ENCODE data around the gene GALT.
"Not testable (repeated sequence)": the region's sequence is repeated elsewhere in the genome, so short reads cannot be mapped to it uniquely, and the experiment has no call there.

Gene GALT

DNA sequence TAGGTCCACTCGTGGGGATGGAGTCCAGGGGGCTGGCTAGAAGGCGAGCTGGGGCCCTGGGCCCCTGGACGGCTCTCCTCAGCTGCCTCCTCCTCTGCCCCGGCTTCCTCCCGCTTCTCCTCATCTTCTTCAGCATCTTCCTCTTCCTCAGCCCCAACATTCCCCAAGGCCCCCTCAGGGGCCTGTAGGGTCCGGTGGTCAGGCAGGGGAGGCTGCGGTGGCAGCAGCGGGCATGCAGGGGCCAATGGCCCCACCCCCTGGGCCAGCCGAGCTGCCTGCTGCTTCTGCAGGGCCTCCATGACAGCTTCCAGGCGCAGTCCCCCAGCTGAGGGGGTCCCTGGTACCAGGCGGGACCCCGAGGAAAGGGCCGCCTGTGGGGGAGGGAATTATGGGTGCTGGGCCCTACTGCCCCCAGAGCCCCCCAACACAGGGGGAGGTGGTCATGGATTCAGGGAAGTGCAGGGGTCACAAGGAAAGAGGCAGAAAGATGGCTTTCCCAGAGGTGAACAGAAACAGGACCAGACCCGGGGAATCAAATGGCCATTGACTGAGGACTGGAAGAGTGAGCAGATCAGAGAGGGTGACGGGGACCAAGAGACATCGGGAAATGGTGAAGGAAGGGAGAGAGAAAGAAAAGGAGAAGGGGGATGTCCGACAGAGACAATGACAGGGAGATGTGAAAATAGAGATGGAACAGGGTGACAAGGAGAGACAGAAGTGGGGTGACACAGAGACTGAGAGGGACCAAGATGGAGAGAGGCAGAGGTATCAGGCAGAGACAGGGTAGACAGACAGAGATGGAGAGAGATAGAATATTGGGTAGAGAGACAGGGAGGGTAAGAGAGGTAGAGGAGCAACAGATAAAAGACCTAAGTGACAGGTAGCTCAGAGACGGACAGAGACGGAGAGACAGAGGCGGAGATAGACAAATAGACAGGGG is 18.5 kb upstream of the GALT start:
- no peak for DNase-seq

DNA sequence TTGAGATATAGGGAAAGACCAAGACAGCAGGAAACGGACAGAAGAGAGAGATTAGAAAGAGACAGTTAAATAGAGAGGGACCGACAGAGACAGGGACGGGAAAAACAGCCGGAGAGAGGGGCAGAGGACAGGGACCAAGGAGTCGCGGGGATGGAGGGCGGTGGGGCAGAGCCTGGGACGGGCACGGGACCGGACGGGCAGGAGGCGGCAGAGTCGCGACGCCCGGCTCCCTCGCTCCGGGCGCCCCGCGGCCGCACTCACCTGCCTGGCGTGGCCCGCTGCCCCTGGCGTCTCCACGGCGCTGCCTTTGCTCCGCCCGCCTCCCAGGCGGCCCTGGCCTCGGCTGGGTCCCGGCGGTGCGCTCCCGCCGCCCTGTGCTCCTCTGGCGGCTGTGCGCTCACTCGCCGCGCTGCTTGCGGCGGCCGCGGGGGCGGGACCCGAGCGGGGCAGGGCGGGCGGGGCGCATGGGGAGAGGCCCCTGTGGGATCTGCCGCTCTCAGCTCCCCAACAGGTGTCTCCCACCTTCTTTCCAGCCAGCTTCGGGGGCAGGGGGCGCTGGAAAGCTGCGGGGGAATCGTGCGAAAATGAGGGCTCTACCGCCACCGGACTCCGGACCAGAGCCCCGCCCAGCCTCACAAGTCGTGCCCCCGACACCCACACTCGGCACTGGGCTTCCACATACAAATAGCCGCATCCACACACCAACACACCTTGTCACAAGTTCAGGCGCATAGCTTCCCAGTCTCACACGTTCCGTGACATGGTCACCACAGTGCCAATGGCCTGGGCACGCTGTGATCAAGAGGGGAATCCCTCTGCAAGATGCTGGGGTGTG is 17.6 kb upstream of the GALT start, which contains the start of gene ARID3C:
ARID3C (minus strand) TSS at position 411 of the 835 bp plus-strand sequence. CDS start 1,052 bp downstream, outside the sequence.
- DNase-seq, result peak; percentile 42 to 51

DNA sequence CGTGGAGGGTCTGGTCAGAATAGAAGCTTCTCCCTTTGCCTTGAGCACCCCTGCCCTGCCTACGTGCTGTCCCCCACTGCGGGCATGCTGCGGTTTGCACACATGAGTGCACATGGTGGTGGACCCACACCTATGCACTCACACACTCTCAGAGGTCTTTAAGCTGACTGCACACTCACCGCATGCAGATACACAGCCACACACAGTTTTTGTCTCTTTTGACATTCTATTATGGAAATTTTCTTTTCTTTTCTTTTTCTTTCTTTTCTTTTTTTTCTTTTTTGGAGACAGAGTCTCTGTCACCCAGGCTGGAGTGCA is 17.0 kb upstream of the GALT start:
- no peak for DNase-seq

DNA sequence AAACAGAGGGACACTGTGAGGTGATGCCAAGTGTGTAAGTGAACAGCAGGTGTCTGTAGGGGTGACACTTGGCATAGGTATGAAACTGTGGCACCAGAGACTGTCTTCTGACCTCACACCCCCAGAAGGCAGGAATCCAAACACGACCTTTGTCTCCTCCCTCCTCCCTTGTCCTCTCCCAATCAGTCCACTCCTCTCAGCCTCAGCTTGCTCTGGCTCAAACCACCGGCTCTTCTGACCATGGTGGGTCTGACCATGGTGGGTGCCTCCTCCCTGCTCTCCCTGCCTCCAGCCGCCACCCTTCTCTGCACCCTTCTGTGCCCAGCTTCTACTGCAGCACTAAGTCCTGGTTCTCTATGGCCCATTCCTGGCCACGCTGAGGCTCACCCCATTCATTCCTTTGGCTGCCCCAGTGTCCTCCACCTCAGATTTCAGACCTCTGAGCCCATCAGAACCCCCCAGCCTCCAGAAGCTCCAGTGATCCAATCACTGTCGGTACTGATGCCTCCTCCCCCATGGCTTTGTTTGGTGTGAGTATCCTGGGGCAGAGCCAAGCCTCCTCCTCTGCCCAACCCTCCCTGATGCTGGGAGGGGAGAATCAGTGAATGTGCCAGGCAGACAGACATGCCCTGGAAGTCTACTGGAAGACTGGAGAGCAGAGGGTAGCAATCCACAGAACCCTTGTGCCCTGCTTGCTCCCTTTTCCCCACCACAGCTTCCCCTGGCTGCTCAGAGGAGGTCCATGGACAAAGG is 15.9 kb upstream of the GALT start:
- no peak for DNase-seq

DNA sequence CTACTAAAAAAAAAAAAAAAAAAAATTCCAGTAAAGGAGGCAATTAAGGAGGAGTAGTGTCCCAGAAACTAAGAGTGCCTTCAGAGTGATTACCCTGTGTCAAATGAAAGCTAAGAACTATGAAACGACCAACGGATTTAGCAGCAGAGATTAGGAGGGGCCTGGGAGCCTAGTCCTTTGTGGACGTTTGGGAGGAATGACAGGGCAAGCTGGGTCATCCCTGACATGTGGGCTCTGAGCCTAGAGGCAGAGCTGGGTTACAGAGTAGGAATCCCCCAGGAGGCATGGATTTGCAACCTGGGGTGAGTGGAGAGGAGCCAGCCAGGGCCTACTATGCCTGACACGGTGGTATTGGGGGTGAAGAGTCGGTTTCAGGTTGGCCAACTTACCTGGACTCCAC is 13.3 kb upstream of the GALT start:
- DNase-seq, result no peak

DNA sequence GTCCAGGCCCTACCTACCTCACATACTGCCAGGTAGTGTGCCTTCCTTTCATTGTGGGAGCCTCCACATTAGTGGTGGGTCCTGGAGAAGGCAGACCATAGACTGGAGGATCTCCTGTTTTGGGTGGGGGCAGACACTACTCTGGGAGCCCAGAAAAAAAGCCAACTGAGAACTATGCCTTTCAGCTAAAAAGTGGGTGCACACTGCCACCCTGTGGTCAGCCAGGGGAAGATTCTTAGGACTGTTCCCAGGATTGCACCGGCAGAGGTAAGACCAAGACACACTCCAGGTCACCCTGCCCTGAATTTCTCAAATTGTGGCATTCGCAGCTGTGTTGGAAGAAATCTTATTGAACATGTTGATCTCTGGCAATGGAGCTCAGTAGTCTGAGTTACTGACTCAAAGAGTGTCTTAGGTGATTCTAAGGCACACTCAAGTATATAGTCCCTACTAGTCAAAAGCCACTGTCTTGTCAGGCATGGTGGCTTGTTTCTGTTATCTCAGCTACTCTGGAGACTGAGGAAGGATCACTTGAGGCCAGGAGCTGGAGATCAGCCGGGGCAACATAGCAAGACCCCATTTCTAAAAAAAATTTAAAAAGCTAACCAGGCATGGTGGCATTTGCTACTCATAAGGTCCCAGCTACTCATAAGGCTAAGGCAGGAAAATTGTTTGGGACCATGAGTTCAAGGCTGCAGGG is 12.5 kb upstream of the GALT start:
- DNase-seq, result peak; percentile 76 to 80

DNA sequence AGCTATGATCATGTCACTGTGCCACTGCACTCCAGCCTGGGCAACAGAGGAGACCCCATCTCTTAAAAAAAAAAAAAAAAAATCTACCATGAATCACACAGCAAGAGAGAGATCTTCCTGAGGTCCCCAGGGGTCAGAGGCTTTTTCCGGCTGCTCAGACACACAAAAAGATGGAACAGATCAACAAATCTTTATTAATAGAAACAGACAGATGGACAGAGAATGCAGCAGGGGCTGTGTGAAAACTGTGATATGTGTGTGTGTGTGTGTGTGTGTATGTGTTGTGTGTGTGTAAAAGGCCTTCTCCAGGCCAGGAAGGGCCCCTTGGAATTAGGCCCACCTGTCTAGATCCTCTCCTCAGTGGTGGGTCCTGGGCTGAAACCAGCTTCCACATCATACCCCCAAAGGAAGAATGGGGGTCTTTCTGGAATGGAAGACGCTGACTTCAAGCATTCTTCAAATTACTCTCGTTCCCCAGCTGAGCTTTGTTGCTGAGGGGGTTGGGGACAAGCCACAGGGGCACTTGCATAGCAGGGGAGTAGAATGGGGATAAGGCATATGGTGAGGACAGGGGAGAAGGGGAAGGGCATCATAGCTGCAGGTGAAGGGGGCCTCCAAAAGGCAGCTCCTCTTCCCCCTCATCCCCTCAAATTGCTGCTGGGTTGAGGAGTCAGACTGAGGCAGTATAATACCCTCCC is 11.8 kb upstream of the GALT start:
- DNase-seq, result no peak

DNA sequence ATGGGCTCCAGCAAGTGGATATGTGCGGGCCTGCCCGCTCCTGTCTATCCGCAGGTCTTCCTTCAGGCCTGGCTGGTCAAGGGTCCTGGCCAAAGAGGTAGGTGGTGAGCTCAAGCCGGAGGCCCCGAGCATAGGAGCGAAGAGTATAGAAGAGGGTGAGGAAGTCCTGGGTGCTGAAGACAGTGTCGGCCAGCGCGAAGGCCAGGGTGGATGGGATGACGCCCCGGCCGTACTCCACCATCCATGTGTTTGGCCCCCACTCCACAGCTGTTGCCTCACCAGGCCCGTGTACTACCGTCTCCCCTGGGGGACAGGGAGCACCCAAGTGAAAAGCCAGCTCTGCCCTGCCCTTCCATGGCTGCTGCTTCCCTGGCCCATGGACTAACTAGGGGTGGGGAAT is 10.9 kb upstream of the GALT start:
- DNase-seq, result no peak

DNA sequence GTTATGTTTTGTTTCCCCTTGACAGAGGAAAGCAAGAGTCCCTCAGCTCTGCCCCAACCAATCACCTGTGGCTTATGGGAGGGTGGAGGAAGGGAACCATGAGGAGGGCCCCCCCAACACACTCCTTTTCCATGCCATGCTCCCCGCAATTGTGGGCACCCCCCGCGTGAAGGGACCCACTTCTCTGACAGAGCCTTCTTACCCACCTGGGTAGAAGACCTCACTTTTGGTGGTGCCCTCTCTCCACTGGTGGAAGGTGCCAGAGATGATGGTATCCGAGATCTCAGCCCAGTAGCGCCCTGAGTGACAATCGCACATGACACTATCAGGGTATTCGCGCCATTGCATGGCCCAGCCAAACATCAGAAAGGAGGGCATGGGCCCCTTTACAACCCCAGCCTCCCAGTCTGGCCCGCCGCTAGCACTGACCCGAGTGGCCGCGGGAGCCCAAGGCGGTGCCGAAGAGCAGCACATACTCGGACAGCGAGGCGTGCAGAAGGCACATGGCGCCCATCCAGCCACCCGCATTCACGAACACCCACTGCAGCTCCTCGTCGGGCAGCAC is 9.6 kb upstream of the GALT start:
- peak in 1 of 2 experiments; percentile 27 for DNase-seq

DNA sequence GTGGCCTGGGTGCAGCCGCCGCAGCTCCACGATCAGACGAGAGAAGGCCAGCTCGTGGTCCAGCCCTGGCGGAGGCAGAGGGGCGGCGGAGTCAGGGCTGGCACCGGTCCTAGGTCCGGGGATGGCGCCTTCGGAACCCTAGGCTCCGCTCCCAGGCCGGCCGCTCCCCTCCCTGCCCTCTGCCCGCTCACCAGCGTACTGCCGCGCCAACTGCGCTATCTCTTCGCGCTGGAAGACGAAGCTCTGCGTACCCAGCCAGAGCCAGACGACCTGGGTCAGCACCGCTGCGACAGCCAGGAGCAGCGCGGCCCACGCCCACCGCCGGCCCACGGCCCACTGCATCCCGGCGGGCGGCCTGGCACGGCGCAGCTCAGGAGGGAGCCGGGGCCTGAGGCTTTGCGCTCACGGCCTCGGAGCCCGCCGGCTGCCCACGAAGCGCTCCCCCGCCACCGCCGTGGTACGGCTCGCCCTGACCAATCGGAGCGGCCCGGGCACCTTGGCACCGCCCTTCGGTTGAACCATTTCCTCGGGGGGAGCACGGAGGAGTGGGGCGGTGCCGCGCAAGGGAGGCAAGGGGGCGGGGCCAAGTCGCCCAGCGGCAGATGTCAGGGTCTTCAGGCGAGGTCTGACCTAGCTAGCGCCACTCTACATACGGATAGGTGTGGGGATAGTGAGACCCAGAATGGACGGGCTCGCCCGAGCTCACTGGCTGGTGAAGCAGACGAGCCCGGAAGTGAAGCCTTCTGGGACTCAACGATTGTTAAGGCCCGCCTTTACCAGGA is 8.9 kb upstream of the GALT start, which contains the start of gene SIGMAR1:
SIGMAR1 (minus strand) TSS at position 432 of the 782 bp plus-strand sequence; CDS start at position 342, 90 bp downstream.
- DNase-seq, result peak; percentile 95

DNA sequence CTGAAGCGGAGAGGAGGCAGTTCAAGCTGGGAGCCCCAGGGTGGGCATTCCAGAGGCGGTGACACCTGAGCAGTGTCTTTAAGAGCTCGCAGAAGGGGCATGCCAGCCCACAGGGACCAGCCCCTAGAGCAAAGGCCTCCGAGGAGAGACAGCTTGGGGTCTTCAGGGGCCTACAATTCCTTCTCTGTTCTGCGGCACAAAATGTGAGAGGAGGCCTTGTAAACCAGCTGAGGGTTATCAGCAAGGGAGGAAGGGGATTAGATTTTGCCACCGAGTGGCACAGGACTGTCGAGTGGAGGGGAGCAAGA is 8.4 kb upstream of the GALT start:
- peak in 1 of 2 experiments; percentile 26 for DNase-seq

DNA sequence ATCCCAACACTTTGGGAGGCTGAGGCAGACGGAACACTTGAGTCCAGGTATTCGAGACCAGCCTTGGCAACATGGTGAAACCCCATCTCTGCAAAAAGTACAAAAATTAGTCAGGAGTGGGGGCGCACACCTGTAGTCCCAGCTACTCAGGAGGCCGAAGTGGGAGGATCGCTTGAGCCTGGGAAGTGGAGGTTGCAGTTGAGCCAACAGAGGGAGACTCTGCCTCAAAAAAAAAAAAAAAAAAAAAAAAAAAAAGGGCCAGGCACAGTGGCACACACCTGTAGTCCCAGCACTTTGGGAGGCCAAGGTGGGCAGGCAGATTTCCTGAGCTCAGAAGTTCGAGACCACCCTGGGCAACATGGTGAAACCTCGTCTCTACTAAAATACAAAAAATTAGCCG is 7.2 kb upstream of the GALT start:
- DNase-seq, result not testable (repeated sequence)

DNA sequence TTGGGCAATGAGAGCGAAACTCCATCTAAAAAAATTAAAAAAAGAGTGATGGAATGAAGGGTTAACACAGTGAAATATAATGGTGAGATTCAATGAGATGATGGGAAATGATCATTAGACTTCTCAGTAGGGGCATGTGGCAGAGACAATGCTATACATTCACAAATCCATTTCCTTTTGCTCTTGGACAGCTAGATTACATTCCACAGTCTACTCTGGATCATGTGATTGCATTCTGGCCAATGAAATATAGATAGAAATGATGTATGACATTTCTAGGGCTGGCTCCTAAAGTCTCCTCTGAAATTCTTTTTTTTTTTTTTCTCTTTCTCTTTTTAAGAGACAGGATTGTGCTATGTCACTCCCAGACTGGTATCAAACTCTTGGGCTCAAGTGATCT is 3.8 kb upstream of the GALT start:
- DNase-seq, result no peak

DNA sequence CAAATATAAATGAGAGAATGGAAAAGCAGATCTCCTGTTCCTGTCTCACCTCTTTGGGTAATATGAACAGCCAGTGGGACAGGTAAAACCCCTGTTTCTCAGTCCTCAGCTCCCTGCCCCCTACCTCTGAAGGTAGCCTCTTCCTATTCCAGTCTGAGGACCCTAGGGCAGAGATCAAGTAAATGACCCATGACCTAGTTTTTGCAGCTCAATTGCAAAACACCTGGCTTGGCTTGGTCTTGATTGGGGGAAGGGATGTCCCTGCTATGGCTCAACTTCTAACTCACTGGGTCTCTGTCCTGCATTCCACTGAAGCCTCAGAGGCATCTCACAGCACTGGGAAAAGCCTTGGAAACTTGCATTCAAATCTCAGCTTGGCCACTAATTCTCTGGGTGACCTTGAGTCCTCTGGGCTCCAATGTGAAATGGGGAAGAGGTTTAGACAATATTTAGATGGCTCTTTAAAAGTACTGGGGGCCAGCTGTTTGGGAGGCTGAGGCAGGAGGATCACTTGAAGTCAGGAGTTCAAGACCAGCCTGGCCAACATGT is 1.6 kb upstream of the GALT start:
- DNase-seq, result no peak

DNA sequence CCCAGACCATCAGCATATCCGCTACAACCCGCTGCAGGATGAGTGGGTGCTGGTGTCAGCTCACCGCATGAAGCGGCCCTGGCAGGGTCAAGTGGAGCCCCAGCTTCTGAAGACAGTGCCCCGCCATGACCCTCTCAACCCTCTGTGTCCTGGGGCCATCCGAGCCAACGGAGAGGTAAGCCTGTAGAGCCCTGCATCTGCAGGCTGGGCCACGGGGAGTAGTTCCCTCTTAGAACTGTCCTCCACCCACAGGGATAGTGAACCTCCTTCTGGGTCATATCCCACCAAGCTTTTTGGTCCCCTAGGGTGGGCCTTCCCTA is 569 bp downstream of the GALT start:
- DNase-seq, result no peak

DNA sequence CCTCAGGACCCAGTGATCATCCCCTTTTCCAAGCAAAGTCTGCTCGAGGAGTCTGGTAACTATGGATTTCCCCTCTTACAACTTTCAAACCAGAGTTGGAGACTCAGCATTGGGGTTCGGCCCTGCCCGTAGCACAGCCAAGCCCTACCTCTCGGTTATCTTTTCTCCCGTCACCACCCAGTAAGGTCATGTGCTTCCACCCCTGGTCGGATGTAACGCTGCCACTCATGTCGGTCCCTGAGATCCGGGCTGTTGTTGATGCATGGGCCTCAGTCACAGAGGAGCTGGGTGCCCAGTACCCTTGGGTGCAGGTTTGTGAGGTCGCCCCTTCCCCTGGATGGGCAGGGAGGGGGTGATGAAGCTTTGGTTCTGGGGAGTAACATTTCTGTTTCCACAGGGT is 1.2 kb downstream of the GALT start:
- no peak for DNase-seq

DNA sequence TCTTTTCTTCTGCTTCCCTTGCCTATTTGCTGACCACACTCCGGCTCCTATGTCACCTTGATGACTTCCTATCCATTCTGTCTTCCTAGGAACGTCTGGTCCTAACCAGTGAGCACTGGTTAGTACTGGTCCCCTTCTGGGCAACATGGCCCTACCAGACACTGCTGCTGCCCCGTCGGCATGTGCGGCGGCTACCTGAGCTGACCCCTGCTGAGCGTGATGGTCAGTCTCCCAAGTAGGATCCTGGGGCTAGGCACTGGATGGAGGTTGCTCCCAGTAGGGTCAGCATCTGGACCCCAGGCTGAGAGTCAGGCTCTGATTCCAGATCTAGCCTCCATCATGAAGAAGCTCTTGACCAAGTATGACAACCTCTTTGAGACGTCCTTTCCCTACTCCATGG is 2.2 kb downstream of the GALT start:
- DNase-seq, result no peak

DNA sequence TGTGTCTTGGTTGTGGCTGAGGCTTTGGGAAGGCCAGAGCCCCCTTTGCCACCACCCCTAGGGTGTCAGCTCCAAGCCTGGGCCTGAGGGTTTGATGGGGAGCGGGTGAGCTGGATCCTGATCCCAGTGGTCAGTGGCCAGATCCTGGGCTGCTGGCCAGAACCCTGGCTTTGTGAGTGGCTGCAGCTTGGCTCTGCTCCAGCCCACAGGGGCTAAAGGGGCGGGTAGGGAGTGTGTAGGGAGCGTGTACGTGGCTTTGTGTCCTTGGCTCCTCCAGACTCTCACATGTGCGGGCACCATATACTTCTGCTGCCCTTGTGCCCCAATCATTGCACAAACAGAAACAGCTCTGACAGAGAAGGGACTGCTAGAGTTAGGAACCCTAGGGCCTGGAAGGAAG is 4.3 kb downstream of the GALT start:
- no peak for DNase-seq

DNA sequence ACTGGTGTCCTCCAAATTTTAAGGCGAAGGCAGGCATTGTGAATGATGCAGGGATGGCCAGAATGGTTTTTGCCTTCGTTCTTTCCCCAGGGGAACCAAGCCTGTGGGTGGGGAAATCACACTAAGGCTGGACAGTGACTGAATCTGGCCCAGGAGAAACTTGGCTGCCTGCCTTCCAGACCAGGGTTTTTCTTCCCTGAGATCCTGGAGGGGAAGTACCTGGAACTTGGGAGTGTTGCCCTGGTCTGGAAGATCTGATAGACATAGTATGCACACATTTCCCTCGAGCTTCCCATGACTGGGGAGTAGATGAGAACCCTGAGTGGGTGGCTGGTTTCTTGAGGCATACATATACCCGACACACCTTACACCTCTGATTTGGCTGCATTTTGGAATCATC is 4.8 kb downstream of the GALT start:
- DNase-seq, result no peak

DNA sequence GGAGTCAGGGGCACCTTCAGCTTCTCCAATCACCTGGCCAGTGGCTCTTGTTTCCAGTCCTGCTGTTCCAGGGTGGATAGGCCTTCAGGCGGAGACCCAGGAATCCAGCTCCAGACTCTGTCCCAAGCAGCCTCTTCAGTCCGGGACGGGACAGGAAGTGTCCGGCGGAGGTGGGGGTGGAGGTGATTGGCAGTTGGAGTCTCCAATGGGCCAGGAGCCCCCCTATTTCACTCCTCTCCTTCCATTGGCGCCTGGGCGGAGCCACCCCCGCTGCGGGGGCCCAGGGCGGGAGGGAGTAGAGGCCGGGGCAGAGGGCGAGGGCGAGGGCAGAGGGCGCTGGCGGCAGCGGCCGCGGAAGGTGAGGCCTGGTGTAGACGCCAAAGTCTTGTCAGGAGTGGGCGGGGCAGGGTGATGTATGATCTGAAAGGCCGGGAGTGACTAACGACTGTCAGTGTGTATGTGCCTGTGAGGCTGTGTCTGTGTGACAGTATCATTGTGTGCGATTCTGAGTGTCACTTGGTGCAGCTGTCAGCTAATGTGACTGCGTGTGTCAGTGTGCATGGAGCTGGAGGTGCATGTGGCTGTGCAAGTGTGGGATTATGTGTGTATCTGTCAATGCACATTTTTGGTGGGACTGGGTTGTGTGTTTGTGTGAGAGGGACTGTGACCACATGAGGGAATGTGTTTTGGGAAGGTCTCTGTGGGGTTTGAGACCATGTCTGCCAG is 5.6 kb downstream of the GALT start, which contains the start of gene IL11RA:
IL11RA (plus strand) TSS at position 310 of the 726 bp plus-strand sequence. CDS start 3,033 bp downstream, outside the sequence.
- DNase-seq, result peak; percentile 66 to 70
